HEK293 (cell line): Measurements from ENCODE around the gene CACNA1D.

Experiments used
- HOXC10 ChIP-seq: sonication (generic); formaldehyde crosslinking; IDR thresholded peaks from 2 replicates; pipeline ENCODE4 v1.8.1; 2023; ENCODE audit warnings: mild to moderate bottlenecking, missing genetic modification reagents
- ZFP41 ChIP-seq: fragments of 450-650 bp; formaldehyde crosslinking; IDR thresholded peaks from 2 replicates; pipeline ENCODE4 v1.5.1; 2016; ENCODE audit warnings: missing biosample characterization, missing genetic modification characterization, borderline replicate concordance
- ZNF138 ChIP-seq: fragments of 450-650 bp; formaldehyde crosslinking; IDR thresholded peaks from 2 replicates; pipeline ENCODE4 v1.5.1; 2016; ENCODE audit warnings: missing biosample characterization, missing genetic modification characterization, borderline replicate concordance
- ZNF555 ChIP-seq: fragments of 450-650 bp; formaldehyde crosslinking; conservative IDR thresholded peaks from 2 replicates; pipeline ENCODE4 v1.5.1; 2017; ENCODE audit warnings: missing biosample characterization, mild to moderate bottlenecking, missing genetic modification characterization, inconsistent platforms
- TF ChIP-seq, protein P1 (sequence below): fragments of 450-650 bp; formaldehyde crosslinking; IDR thresholded peaks from 2 replicates; pipeline ENCODE4 v1.5.1; 2016; ENCODE audit warnings: missing biosample characterization, missing genetic modification characterization

DNA sequence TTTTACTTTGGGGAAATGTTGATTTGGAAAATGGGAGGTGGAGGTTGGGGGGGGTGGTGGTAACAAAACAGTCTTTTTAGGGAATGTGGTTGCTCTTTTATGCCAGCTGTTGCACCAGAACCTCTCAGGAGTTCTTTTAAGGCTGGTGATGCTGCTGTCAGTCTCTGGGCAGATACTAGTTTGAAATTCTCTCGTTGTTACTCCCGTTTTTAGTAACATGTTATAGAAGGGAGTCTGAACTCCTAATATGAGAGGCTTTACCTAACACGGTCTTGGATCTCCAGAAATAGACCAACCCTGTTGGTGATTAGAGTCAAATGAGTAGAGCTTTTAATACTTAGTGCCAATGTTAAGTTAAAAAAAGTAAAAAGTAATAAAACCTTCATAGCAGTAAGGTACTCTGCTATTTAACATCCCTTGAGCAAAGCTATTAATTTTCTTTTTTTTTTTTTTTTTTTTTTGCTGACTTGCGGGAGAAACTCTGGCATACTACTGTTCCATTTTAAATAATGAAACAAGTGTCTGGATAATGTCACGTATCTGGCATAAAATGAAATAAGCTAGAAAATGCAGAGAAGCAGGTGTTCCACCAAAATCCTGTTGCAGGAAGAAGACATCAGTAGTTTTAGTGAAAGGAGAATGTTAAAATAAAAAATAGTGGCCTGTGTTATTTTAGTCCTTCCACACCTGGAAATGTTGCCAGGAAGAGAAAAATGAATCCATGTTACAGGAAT, 156.7 kb downstream of the CACNA1D start:
- no peak for TF ChIP-seq HOXC10
- TF ChIP-seq, protein P1, sequence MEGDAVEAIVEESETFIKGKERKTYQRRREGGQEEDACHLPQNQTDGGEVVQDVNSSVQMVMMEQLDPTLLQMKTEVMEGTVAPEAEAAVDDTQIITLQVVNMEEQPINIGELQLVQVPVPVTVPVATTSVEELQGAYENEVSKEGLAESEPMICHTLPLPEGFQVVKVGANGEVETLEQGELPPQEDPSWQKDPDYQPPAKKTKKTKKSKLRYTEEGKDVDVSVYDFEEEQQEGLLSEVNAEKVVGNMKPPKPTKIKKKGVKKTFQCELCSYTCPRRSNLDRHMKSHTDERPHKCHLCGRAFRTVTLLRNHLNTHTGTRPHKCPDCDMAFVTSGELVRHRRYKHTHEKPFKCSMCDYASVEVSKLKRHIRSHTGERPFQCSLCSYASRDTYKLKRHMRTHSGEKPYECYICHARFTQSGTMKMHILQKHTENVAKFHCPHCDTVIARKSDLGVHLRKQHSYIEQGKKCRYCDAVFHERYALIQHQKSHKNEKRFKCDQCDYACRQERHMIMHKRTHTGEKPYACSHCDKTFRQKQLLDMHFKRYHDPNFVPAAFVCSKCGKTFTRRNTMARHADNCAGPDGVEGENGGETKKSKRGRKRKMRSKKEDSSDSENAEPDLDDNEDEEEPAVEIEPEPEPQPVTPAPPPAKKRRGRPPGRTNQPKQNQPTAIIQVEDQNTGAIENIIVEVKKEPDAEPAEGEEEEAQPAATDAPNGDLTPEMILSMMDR (tag by site-specific recombination) = no peak
- TF ChIP-seq ZFP41 = no peak
- TF ChIP-seq ZNF555 (tag by site-specific recombination) = no peak
- no peak for TF ChIP-seq ZNF138 (tag by site-specific recombination)
